SK-N-MC (cell line): ENCODE data around the gene EFNB1.

ENCODE experiments used
- DNase-seq: peaks from one replicate; pipeline ENCODE4 v3.0.0-alpha.2; 2011; ENCODE audit warnings: low read depth, low spot score
- H3K27ac ChIP-seq: fragments of 200-600 bp; sonication (generic); 2 replicates; pipeline ENCODE4 v1.5.1; 2016; ENCODE audit warnings: mixed run types
- H3K36me3 ChIP-seq: fragments of 200-600 bp; sonication (generic); 2 replicates; pipeline ENCODE4 v1.6.1; 2017; ENCODE audit warnings: antibody characterized with exemption, low read length, mixed read lengths; ENCODE audit not compliant: insufficient read depth
- H3K4me3 ChIP-seq: fragments of 200-600 bp; sonication (generic); 2 replicates; pipeline ENCODE4 v1.5.1; 2016
- H3K9ac ChIP-seq: fragments of 200-600 bp; sonication (generic); 2 replicates; pipeline ENCODE4 v1.8.0; 2017; ENCODE audit warnings: mixed run types, mixed read lengths; ENCODE audit not compliant: insufficient read length
- H3K9me3 ChIP-seq: fragments of 200-600 bp; sonication (generic); 2 replicates; pipeline ENCODE4 v1.6.1; 2017; ENCODE audit warnings: low read depth, mild to moderate bottlenecking, antibody characterized with exemption, low read length, moderate library complexity, mixed read lengths
- EZH2 ChIP-seq: fragments of 200-600 bp; sonication (generic); IDR thresholded peaks from one replicate; pipeline ENCODE4 v1.6.1; 2017; ENCODE audit warnings: antibody characterized with exemption
- FOXP2 ChIP-seq: optimal IDR thresholded peaks from 2 replicates; pipeline ENCODE3; 2011; ENCODE audit warnings: mild to moderate bottlenecking, moderate library complexity; ENCODE audit not compliant: insufficient read depth; ENCODE audit errors: extremely low read length, control extremely low read depth
- POLR2AphosphoS5 ChIP-seq: IDR thresholded peaks from 2 replicates; pipeline ENCODE4 v1.6.1; 2012; ENCODE audit warnings: mild to moderate bottlenecking, low read depth, low read length, borderline replicate concordance

The EFNB1 gene

GRCh38 chrX:68838571-68838910 lies 9.7 kb downstream of the EFNB1 start:
- peaks cover 82% of the 10 kb centered on the region for H3K36me3 ChIP-seq
- no peak for DNase-seq
- H3K9ac ChIP-seq: no peak overlapping the region
- H3K4me3 ChIP-seq: no peak overlapping the region
- no peak overlapping the region for H3K27ac ChIP-seq
- TF ChIP-seq EZH2: no peak
- no peak for TF ChIP-seq POLR2AphosphoS5
- no peak for TF ChIP-seq FOXP2
- no peaks in the 10 kb centered on the region for H3K9me3 ChIP-seq

GRCh38 chrX:68839771-68840170 lies 10.9 kb downstream of the EFNB1 start:
- H3K4me3 ChIP-seq: no peak overlapping the region
- H3K27ac ChIP-seq: no peak overlapping the region
- H3K9ac ChIP-seq: no peak overlapping the region
- TF ChIP-seq EZH2 (no peak), POLR2AphosphoS5 (no peak), FOXP2 (no peak)
- H3K36me3 ChIP-seq: peaks cover 79% of the 10 kb centered on the region
- no peaks in the 10 kb centered on the region for H3K9me3 ChIP-seq
- no peak for DNase-seq

GRCh38 chrX:68840256-68840655 lies 11.4 kb downstream of the EFNB1 start:
- no peak overlapping the region for H3K4me3 ChIP-seq
- H3K27ac ChIP-seq: no peak overlapping the region
- H3K9ac ChIP-seq: no peak overlapping the region
- H3K36me3 ChIP-seq: peaks cover 78% of the 10 kb centered on the region
- DNase-seq: no peak
- no peaks in the 10 kb centered on the region for H3K9me3 ChIP-seq
- no peak for TF ChIP-seq POLR2AphosphoS5
- no peak for TF ChIP-seq FOXP2
- no peak for TF ChIP-seq EZH2

- H3K9ac ChIP-seq: no peak overlapping the region
- TF ChIP-seq POLR2AphosphoS5 (no peak), EZH2 (no peak), FOXP2 (no peak)
- H3K36me3 ChIP-seq: peaks cover 67% of the 10 kb centered on the region
- H3K4me3 ChIP-seq: no peak overlapping the region
- DNase-seq: no peak
- no peaks in the 10 kb centered on the region for H3K9me3 ChIP-seq
- H3K27ac ChIP-seq: no peak overlapping the region
These were observed 12.6 kb downstream of the EFNB1 start for GRCh38 chrX:68841251-68842049.

GRCh38 chrX:68842351-68842750 lies 13.5 kb downstream of the EFNB1 start:
- TF ChIP-seq FOXP2 (no peak), POLR2AphosphoS5 (no peak), EZH2 (no peak)
- Histone ChIP-seq H3K27ac (peak overlapping the region; percentile 65), H3K4me3 (no peak overlapping the region), H3K9me3 (no peaks in the 10 kb centered on the region), H3K36me3 (peaks cover 59% of the 10 kb centered on the region), H3K9ac (no peak overlapping the region)
- DNase-seq: no peak

- TF ChIP-seq EZH2 (no peak), POLR2AphosphoS5 (no peak), FOXP2 (no peak)
- Histone ChIP-seq H3K9me3 (no peaks in the 10 kb centered on the region), H3K36me3 (peaks cover 59% of the 10 kb centered on the region), H3K4me3 (no peak overlapping the region), H3K27ac (peak overlapping the region; percentile 65), H3K9ac (no peak overlapping the region)
- DNase-seq: no peak
These were observed 14.2 kb downstream of the EFNB1 start for GRCh38 chrX:68842781-68843581.

GRCh38 chrX:68843992-68844391 lies 15.2 kb downstream of the EFNB1 start:
- peaks cover 51% of the 10 kb centered on the region for H3K36me3 ChIP-seq
- TF ChIP-seq EZH2 (no peak), POLR2AphosphoS5 (no peak), FOXP2 (no peak)
- no peak overlapping the region for H3K4me3 ChIP-seq
- no peak for DNase-seq
- H3K27ac ChIP-seq: no peak overlapping the region; the same call in 1 of the 2 replicates
- no peak overlapping the region for H3K9ac ChIP-seq
- H3K9me3 ChIP-seq: no peaks in the 10 kb centered on the region

- no peaks in the 10 kb centered on the region for H3K9me3 ChIP-seq
- H3K9ac ChIP-seq: no peak overlapping the region
- H3K27ac ChIP-seq: no peak overlapping the region; the same call in 1 of the 2 replicates
- no peak overlapping the region for H3K4me3 ChIP-seq
- no peak for DNase-seq
- H3K36me3 ChIP-seq: peaks cover 45% of the 10 kb centered on the region
- no peak for TF ChIP-seq FOXP2
These were observed 15.8 kb downstream of the EFNB1 start for GRCh38 chrX:68844581-68844980.

GRCh38 chrX:68846536-68846935 lies 17.7 kb downstream of the EFNB1 start:
- no peak for DNase-seq
- Histone ChIP-seq H3K36me3 (peaks cover 26% of the 10 kb centered on the region; the same call in 1 of the 2 replicates), H3K9me3 (no peaks in the 10 kb centered on the region), H3K4me3 (no peak overlapping the region), H3K9ac (no peak overlapping the region), H3K27ac (peak overlapping the region; percentile 73; the same call in 1 of the 2 replicates)
- no peak for TF ChIP-seq EZH2
- TF ChIP-seq POLR2AphosphoS5: no peak
- TF ChIP-seq FOXP2: no peak

- Histone ChIP-seq H3K36me3 (peaks cover 19% of the 10 kb centered on the region; the same call in 1 of the 2 replicates), H3K9ac (no peak overlapping the region), H3K9me3 (no peaks in the 10 kb centered on the region), H3K4me3 (no peak overlapping the region), H3K27ac (peak overlapping the region; percentile 73)
- TF ChIP-seq EZH2: no peak
- no peak for TF ChIP-seq POLR2AphosphoS5
- no peak for TF ChIP-seq FOXP2
- no peak for DNase-seq
These were observed 18.4 kb downstream of the EFNB1 start for GRCh38 chrX:68847172-68847571.
